ENCODE measurements around the gene SULF2.
A peak's percentile ranks its signal among the peaks of the same experiment; 100 is the strongest.

SULF2 gene

GRCh38 chr20:47761482-47762047, 23.7 kb downstream of the SULF2 start:
- DNase-seq = no peak

GRCh38 chr20:47760686-47761481, 24.4 kb downstream of the SULF2 start:
- no peak for DNase-seq

DNA sequence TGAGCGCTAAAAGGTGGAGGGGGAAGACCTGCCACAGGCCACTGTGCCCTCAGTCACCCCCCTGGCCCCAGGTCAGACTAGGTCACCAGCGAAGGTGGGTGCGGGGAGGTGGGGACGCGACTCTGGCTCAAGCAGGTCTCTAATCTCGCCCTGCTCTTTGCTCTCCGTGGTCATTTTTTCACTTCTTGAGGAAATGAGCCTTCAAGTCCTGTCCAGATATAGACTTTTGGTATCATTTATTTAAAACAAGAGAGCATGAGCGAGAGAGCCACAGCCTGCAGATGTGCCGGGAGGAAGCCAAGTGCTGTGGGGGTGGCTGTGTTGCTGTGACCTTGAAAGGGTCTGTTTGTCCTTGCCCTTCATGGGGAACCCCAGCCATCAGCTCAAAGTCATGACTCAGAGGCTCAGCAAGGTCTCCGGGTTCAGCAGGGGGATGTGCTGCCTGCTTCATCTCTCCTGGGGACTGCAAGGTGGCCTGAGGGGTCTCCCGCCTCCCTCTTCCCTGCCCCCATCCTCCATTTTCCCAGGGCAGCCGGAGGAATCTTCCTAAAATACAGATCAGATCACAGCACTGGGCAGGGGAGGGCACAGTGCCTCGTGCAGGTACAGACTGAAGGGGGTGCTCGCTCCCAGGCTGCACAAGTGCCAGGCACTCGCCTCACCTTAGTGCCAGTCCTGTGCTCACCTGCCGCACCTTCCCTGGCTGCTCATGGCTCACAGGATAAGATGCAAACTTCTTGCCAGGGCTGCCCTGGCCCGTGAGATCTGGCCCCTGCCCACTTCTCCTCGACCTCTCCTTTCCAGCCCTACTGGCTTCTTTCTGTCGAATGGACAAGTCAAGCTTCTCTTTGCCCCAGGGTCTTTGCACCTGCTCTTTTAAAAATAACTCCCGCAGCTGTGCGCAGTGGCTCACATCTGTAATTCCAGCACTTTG, 26.5 kb downstream of the SULF2 start:
- no peak for DNase-seq

GRCh38 chr20:47757145-47758035, 27.9 kb downstream of the SULF2 start:
- DNase-seq = peak; percentile 29

- no peak for DNase-seq
Observed at GRCh38 chr20:47754946-47755652, 30.2 kb downstream of the SULF2 start.

- no peak for DNase-seq
Observed at GRCh38 chr20:47754388-47754715, 30.9 kb downstream of the SULF2 start.

DNA sequence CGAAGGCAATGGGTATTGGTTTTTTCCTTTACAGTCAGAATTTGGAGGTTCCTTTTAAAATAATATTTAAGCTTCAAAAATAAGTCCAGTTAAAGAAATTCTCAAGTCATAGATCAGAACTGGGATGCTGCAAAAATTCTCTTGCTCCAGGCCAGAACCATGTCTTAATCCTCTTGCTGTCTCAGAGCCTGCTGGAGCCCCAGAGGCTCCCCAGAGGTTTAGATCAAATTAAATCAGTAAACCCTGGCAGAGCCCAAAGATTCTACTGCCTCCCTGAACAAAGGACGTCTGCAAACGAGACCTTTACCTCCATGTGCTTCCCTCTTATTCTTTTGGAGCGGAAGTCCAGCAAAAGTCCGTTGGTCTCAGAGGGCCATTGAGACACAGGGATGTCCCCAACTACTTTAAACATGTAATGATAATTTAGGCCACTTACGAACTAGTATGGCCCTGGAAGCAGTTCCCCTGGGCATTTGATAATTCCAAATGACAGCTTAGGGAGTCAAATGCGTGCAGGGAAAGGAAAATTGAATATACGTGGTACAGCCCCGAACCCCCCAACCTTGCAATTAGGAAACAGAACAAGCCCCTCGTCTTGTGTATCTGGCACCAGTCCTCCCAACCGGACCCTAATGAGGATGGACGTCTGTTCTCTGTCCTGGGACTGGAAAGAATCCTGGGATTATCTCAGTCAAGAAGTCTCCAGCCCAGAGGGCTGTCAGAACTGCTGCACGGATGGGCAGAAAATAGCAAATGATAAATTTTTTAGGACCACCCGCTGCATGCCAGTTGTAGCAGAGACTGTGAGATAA, 31.5 kb downstream of the SULF2 start:
- no peak for DNase-seq

DNA sequence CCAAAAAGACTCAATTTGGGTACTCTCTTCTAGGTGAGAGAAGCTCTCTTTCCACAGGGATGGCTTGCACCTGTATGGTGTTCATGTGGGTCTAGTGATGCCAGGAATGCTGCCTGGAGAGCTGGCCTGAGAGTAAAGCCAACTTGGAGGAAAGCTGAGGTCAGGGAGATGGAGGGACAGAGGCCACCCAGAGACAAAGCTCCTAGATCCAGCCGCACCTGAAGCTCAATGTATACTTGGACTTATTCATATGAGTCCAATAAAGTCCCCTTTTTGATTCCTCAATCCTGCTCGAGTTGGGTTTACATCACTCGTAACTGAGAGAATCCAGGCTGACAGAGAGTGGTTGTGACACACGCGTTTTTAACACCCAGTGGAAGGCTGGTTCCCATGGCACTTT, 33.8 kb downstream of the SULF2 start:
- DNase-seq = no peak

- DNase-seq = no peak
Observed at GRCh38 chr20:47749339-47749738, 35.9 kb downstream of the SULF2 start.

GRCh38 chr20:47748823-47749222, 36.5 kb downstream of the SULF2 start:
- no peak for DNase-seq

GRCh38 chr20:47748069-47748468, 37.2 kb downstream of the SULF2 start:
- no peak for DNase-seq

DNA sequence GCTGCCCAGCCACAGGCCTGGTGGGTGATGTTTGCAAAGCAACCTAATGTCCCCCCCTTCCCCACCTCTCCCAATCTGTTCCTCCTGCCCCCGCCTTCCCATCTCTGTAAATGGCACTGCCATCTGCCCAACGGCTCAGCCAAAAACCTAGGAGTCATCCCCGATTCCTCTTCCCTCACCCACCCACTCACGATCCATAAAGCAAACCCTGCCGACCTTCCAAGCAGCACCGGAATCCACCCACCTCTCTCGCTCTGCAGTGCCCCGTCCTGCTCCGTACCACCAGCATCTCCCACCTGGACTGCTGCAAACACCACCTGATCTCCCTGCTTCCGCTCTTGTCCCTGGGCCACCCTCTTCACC, 37.6 kb downstream of the SULF2 start:
- DNase-seq = no peak

GRCh38 chr20:47744803-47745202, 40.5 kb downstream of the SULF2 start:
- DNase-seq = no peak

GRCh38 chr20:47743671-47744070, 41.6 kb downstream of the SULF2 start:
- DNase-seq = no peak

- DNase-seq = no peak
Observed at GRCh38 chr20:47741669-47742608, 43.3 kb downstream of the SULF2 start.

- DNase-seq = no peak
Observed at GRCh38 chr20:47740862-47741184, 44.5 kb downstream of the SULF2 start.

DNA sequence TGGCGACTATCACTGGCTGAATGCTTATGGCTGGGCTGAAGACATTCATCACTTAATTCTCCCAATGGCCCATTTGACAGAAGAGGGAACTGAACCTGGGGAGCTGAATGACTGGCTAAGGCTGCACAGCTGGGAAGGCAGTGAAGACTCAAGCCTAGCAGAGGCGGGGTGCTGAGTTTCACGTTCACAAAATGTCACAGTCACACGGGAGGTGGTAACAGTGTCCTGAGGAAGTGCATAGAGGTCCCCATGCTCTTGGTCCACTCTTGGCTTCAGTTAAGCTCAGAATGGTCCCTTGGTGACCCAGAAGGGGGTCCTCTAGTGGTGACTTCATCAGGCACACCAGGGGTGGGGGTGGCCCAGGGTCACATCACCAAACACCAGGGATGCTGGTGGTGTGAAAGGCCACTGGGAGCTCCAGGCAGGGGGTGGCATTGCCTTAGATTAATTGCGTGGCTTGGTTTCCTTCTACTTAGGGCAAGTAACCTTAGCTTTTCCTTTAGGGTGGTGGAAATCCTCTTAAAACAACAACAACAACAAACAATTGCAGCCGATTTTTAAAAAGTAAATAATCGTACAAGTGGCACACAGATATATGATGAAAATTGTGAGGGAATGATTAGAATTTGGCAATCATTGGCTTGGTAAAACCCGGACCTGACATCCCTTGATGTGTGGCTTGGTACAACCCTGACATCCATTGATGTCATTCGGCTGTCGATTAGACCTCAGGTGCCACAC, 45.0 kb downstream of the SULF2 start:
- no peak for DNase-seq

- no peak for DNase-seq
Observed at GRCh38 chr20:47737923-47738322, 47.4 kb downstream of the SULF2 start.

DNA sequence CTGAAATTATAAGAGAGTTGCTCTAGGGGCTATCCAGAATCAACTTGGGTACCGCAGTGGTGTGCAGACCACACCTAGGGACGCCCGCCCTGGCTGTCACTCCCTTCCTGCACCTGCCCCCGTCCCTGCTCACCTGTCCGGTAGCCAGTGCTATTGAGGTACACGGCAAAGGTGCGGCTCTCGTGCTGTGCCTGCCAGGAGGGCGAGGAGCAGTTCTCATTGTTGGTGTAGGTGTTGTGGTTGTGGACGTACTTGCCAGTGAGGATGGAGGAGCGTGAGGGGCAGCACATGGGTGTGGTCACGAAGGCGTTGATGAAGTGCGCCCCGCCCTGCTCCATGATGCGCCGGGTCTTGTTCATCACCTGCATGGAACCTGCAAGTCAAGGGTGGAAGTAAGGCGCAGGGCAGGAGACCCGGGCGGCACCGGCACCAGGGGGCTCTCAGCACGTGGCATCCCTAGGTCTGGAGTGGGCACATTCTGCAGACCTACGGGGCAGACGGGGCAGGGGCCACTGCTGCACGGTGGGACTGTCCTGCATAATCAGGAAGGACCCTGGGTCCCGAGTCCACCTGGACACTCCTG, 48.6 kb downstream of the SULF2 start:
- DNase-seq = no peak

All from right kidney (tissue), 1 donor.